Measurements from ENCODE around the gene SBNO2.

DNA sequence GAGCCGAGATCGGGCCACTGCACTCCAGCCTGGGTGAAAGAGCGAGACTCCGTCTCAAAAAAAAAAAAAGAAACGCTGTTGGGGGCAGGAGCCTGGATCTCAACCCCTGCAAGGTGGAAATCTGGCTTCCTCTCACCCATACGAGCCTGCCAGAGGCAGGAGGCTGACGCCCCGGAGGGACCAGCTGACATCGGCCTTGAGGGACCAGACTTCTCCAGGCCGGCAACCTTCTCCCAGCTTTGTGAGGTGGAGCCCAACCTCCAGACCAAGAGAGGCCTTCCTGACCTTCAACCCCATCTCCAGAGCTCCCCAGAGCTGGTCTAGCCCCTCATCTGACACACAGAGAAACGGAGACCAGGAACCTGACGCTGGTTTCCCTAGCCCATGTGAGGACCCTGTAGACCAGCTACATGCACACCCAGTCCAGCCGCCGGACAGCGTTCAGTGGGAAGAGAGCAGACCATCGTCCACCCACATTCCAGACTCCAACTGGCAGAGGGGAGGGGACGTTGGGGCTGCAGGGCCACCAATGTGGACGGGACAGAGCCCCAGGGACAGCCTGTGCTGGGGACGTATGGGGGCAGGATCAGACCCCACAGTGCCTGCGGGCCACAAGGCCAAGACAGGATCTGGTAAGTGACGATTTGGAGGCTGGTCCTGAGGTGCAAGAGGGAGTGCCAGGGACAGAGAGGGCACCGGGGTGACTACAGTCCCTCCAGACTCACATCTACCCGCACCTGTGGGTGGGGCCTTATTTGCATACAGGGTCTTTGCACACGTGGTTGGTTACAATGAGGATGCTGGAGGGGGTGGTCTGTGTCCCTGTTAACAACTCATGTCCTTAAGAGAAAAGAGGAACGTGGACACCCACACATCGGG, 11.4 kb downstream of the SBNO2 start:
- TF ChIP-seq, protein P1, sequence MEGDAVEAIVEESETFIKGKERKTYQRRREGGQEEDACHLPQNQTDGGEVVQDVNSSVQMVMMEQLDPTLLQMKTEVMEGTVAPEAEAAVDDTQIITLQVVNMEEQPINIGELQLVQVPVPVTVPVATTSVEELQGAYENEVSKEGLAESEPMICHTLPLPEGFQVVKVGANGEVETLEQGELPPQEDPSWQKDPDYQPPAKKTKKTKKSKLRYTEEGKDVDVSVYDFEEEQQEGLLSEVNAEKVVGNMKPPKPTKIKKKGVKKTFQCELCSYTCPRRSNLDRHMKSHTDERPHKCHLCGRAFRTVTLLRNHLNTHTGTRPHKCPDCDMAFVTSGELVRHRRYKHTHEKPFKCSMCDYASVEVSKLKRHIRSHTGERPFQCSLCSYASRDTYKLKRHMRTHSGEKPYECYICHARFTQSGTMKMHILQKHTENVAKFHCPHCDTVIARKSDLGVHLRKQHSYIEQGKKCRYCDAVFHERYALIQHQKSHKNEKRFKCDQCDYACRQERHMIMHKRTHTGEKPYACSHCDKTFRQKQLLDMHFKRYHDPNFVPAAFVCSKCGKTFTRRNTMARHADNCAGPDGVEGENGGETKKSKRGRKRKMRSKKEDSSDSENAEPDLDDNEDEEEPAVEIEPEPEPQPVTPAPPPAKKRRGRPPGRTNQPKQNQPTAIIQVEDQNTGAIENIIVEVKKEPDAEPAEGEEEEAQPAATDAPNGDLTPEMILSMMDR (IDR thresholded peaks at IDR 0.05) = no peak
- TF ChIP-seq EP300 (IDR thresholded peaks at IDR 0.05) = no peak
- no peak for TF ChIP-seq POLR2A (IDR thresholded peaks at IDR 0.05)
